GM23338 (cell line): ENCODE data around the gene CYP3A5. TPM values are rescaled to one million over a fixed set of nuclear protein-coding genes. Genes with fewer than 3 reads are reported as not detected.

ENCODE experiments used
- ATAC-seq: fragments of 200-7000 bp; cut with Tn5 transposase; 3 replicates; pipeline ENCODE4 v1.9.1; 2020
- DNase-seq: peaks from one replicate; pipeline ENCODE4 v3.0.0-alpha.2; 2015; ENCODE audit warnings: low spot score
- H2AFZ ChIP-seq: fragments of 200-600 bp; sonication (generic); 2 replicates; pipeline ENCODE4 v1.8.0; 2016; ENCODE audit warnings: antibody characterized with exemption, mild to moderate bottlenecking, moderate library complexity
- H3F3A ChIP-seq: fragments of 200-600 bp; sonication (generic); replicated peaks from 2 replicates; pipeline ENCODE4 v1.8.0; 2017; ENCODE audit warnings: antibody characterized with exemption, mixed run types, low read depth
- H3K27ac ChIP-seq: fragments of 200-600 bp; sonication (generic); 2 replicates; pipeline ENCODE4 v1.6.1; 2016; ENCODE audit warnings: low read depth
- H3K27me3 ChIP-seq: fragments of 200-600 bp; sonication (generic); 2 replicates; pipeline ENCODE4 v1.8.0; 2016; ENCODE audit warnings: mild to moderate bottlenecking, mixed run types, moderate library complexity; ENCODE audit not compliant: insufficient read depth
- H3K36me3 ChIP-seq: fragments of 200-600 bp; sonication (generic); 2 replicates; pipeline ENCODE4 v1.8.0; 2016; ENCODE audit warnings: mild to moderate bottlenecking; ENCODE audit not compliant: insufficient read depth
- H3K4me1 ChIP-seq: fragments of 200-600 bp; sonication (generic); 2 replicates; pipeline ENCODE4 v1.8.0; 2016; ENCODE audit warnings: mild to moderate bottlenecking, moderate library complexity; ENCODE audit not compliant: insufficient read depth
- H3K4me2 ChIP-seq: fragments of 200-600 bp; sonication (generic); 2 replicates; pipeline ENCODE4 v1.7.1; 2017; ENCODE audit warnings: mixed run types
- H3K4me3 ChIP-seq: fragments of 200-600 bp; sonication (generic); 2 replicates; pipeline ENCODE4 v1.6.1; 2016; ENCODE audit warnings: mixed run types
- H3K79me2 ChIP-seq: fragments of 200-600 bp; sonication (generic); replicated peaks from 2 replicates; pipeline ENCODE4 v1.8.0; 2017; ENCODE audit warnings: mild to moderate bottlenecking; ENCODE audit not compliant: insufficient read depth
- H3K9me2 ChIP-seq: fragments of 200-600 bp; sonication (generic); 2 replicates; pipeline ENCODE4 v1.8.0; 2017; ENCODE audit not compliant: insufficient read depth
- H4K20me1 ChIP-seq: fragments of 200-600 bp; sonication (generic); replicated peaks from 2 replicates; pipeline ENCODE4 v1.8.0; 2017; ENCODE audit warnings: mild to moderate bottlenecking; ENCODE audit not compliant: insufficient read depth
- H3K27ac Mint-ChIP-seq: 2 replicates; pipeline ENCODE4 v1.8.0; 2020; ENCODE audit warnings: inconsistent platforms, mild to moderate bottlenecking, moderate library complexity, mixed read lengths
- H3K27me3 Mint-ChIP-seq: 3 replicates; pipeline ENCODE4 v1.8.0; 2022; ENCODE audit warnings: low read depth, mild to moderate bottlenecking, moderate library complexity, mixed read lengths, inconsistent platforms; ENCODE audit not compliant: insufficient read depth, poor library complexity
- H3K36me3 Mint-ChIP-seq: 3 replicates; pipeline ENCODE4 v1.8.0; 2021; ENCODE audit warnings: low read depth, mild to moderate bottlenecking, inconsistent platforms, moderate library complexity, mixed read lengths
- H3K4me1 Mint-ChIP-seq: 3 replicates; pipeline ENCODE4 v1.8.0; 2020; ENCODE audit warnings: mild to moderate bottlenecking, inconsistent platforms, mixed read lengths
- H3K4me3 Mint-ChIP-seq: 3 replicates; pipeline ENCODE4 v1.8.0; 2021; ENCODE audit warnings: moderate library complexity, mild to moderate bottlenecking, inconsistent platforms, mixed read lengths
- H3K9me3 Mint-ChIP-seq: 3 replicates; pipeline ENCODE4 v1.8.0; 2020; ENCODE audit warnings: moderate library complexity, mild to moderate bottlenecking, inconsistent platforms, mixed read lengths
- CREB1 ChIP-seq: fragments of 250-450 bp; sonication (Bioruptor Pico); IDR thresholded peaks from 2 replicates; pipeline ENCODE4 v1.5.0; 2020; ENCODE audit warnings: low read depth, mild to moderate bottlenecking, moderate library complexity
- CTCF ChIP-seq, 2 experiments: fragments of 200-600 bp in 1 of 2; sonication (generic) in 1 of 2; conservative IDR thresholded peaks; 2 replicates each; pipeline versions ENCODE4 v1.5.1 to v1.6.1; 2016 to 2017; ENCODE audit warnings: antibody characterized with exemption in 2 of 2, low read depth in 2 of 2, mild to moderate bottlenecking in 2 of 2, moderate library complexity in 1 of 2
- ETS1 ChIP-seq: IDR thresholded peaks from 2 replicates; pipeline ENCODE4 v1.6.1; 2016; ENCODE audit warnings: antibody characterized with exemption
- EZH2 ChIP-seq: fragments of 200-600 bp; sonication (generic); IDR thresholded peaks from one replicate; pipeline ENCODE4 v1.8.0; 2017; ENCODE audit warnings: antibody characterized with exemption, mild to moderate bottlenecking, low read depth; ENCODE audit not compliant: unreplicated experiment
- JUNB ChIP-seq: IDR thresholded peaks from one replicate; pipeline ENCODE4 v1.6.1; 2016; ENCODE audit warnings: antibody characterized with exemption; ENCODE audit not compliant: unreplicated experiment
- NANOG ChIP-seq: IDR thresholded peaks from 2 replicates; pipeline ENCODE4 v1.6.1; 2016; ENCODE audit warnings: antibody characterized with exemption, borderline replicate concordance
- REST ChIP-seq: IDR thresholded peaks from one replicate; pipeline ENCODE4 v1.6.1; 2018; ENCODE audit warnings: antibody characterized with exemption; ENCODE audit not compliant: unreplicated experiment
- STAT1 ChIP-seq: IDR thresholded peaks from one replicate; pipeline ENCODE4 v1.6.1; 2016; ENCODE audit warnings: antibody characterized with exemption; ENCODE audit not compliant: unreplicated experiment
- ZNF114 ChIP-seq: fragments of 250-450 bp; sonication (Bioruptor Pico); IDR thresholded peaks from 2 replicates; pipeline ENCODE4 v1.5.0; 2020; ENCODE audit warnings: mild to moderate bottlenecking, moderate library complexity
- ZNF331 ChIP-seq: fragments of 250-450 bp; sonication (Bioruptor Pico); IDR thresholded peaks from 2 replicates; pipeline ENCODE4 v1.5.0; 2020; ENCODE audit warnings: low read depth, mild to moderate bottlenecking, moderate library complexity
- polyA plus RNA-seq: library from polyadenylated mRNA; unstranded; fragments of >200 nt; fragmentation: Nextera tagmentation; extraction: Ambion mirVana; gene quantifications from 2 replicates; pipeline ENCODE4 v1.2.1, GENCODE V29; 2016
- total RNA-seq: library from RNA; depleted of rRNA; stranded (reverse); fragments of >200 nt; shearing (Covaris generic); gene quantifications from 2 replicates; pipeline ENCODE4 v1.2.3, GENCODE V29; 2014

CYP3A5 gene
- total and polyA plus RNA-seq, 2 experiments from 2014 or later = 1.2 TPM; not detected in 1

GRCh38 chr7:99668541-99668940 lies 11.3 kb downstream of the CYP3A5 start (continued):
- TF ChIP-seq ETS1 = no peak
- no peak for TF ChIP-seq JUNB
- TF ChIP-seq EZH2 = no peak

GRCh38 chr7:99667179-99667578 lies 12.6 kb downstream of the CYP3A5 start:
- DNase-seq (no peak), ATAC-seq (no peak)
- Histone ChIP-seq H3K9me2 (no peaks in the 10 kb centered on the region), H3K27ac (no peak overlapping the region), H2AFZ (no peak overlapping the region), H3K36me3 (no peaks in the 10 kb centered on the region), H3F3A (no peaks in the 10 kb centered on the region), H3K27me3 (no peaks in the 10 kb centered on the region), H3K4me1 (no peaks in the 10 kb centered on the region), H3K4me3 (no peak overlapping the region), H3K4me2 (no peak overlapping the region), H4K20me1 (no peaks in the 10 kb centered on the region), H3K79me2 (no peaks in the 10 kb centered on the region)
- Mint-ChIP-seq H3K36me3 (no peaks in the 10 kb centered on the region), H3K4me1 (peaks cover 3% of the 10 kb centered on the region; the same call in 2 of the 3 replicates), H3K4me3 (no peak overlapping the region), H3K9me3 (no peaks in the 10 kb centered on the region), H3K27me3 (no peaks in the 10 kb centered on the region), H3K27ac (no peak overlapping the region)
- TF ChIP-seq ZNF331 (CRISPR knock-in tag) = no peak
- TF ChIP-seq JUNB = no peak
- TF ChIP-seq CREB1 (CRISPR knock-in tag) = no peak
- TF ChIP-seq EZH2 = no peak
- no peak for TF ChIP-seq STAT1
- TF ChIP-seq ETS1 = no peak

GRCh38 chr7:99666013-99666395 lies 13.8 kb downstream of the CYP3A5 start:
- H3F3A ChIP-seq = no peaks in the 10 kb centered on the region
- no peak overlapping the region for H3K4me3 Mint-ChIP-seq
- no peak overlapping the region for H2AFZ ChIP-seq
- DNase-seq (no peak), ATAC-seq (no peak)
- H3K27me3 ChIP-seq = no peaks in the 10 kb centered on the region
- no peaks in the 10 kb centered on the region for H3K27me3 Mint-ChIP-seq
- H3K27ac Mint-ChIP-seq = no peak overlapping the region
- peaks cover 3% of the 10 kb centered on the region; the same call in 2 of the 3 replicates for H3K4me1 Mint-ChIP-seq
- no peaks in the 10 kb centered on the region for H3K79me2 ChIP-seq
- H3K36me3 Mint-ChIP-seq = peaks cover 4% of the 10 kb centered on the region; the same call in 2 of the 3 replicates
- peaks cover 4% of the 10 kb centered on the region; the same call in 1 of the 3 replicates for H3K9me3 Mint-ChIP-seq
- no peak overlapping the region for H3K4me2 ChIP-seq
- no peaks in the 10 kb centered on the region for H4K20me1 ChIP-seq
- no peaks in the 10 kb centered on the region for H3K9me2 ChIP-seq
- H3K27ac ChIP-seq = no peak overlapping the region
- no peak overlapping the region for H3K4me3 ChIP-seq
- H3K4me1 ChIP-seq = no peaks in the 10 kb centered on the region
- no peaks in the 10 kb centered on the region for H3K36me3 ChIP-seq
- TF ChIP-seq ZNF331 (CRISPR knock-in tag) (no peak), JUNB (no peak), NANOG (no peak), REST (no peak), CTCF (conservative IDR thresholded peaks at IDR 0.05; ENCODE audit: low read depth in 2 of 2) (no peak), CREB1 (CRISPR knock-in tag) (no peak), ZNF114 (no peak)
